WI38 (cell line): ENCODE data around the gene PRAMEF12.

Experiments
- H3K4me3 ChIP-seq: 2 replicates; pipeline ENCODE4 v1.5.1; 2011; ENCODE audit warnings: low read depth, mild to moderate bottlenecking, control low read depth, low read length
- CTCF ChIP-seq: IDR thresholded peaks from 2 replicates; pipeline ENCODE4 v1.5.1; 2012; ENCODE audit warnings: low read depth, mild to moderate bottlenecking, control low read depth, low read length

Gene PRAMEF12

DNA sequence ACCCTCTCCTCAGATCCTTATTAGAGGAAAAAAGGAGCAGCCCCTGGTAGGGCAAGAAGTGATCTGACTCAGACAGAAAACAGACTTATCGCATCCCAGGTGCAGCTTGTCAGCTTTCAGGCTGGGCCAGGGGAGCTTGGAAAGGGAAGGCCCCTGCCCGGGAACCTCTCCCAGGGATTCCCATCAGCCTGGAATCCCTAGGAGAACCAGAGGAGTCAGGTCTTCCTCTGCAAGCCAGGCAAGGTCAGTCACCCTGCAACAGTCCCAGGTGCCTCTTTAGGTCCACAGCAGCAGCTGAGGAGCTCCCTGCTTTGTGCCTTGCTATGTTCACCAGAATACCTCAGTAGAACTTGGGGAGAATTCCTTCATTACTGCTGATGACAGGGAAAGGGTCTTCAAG is 2.9 kb upstream of the PRAMEF12 start:
- H3K4me3 ChIP-seq = no peak overlapping the region
- TF ChIP-seq CTCF = no peak

GRCh38 chr1:12771186-12771585 is 2.4 kb upstream of the PRAMEF12 start:
- H3K4me3 ChIP-seq = no peak overlapping the region
- TF ChIP-seq CTCF = no peak

- no peak overlapping the region for H3K4me3 ChIP-seq
- TF ChIP-seq CTCF = no peak
Observed at GRCh38 chr1:12772520-12772919, 1.0 kb upstream of the PRAMEF12 start.

- no peak overlapping the region for H3K4me3 ChIP-seq
- TF ChIP-seq CTCF = no peak
Observed at GRCh38 chr1:12774801-12775345, 1.3 kb downstream of the PRAMEF12 start.

GRCh38 chr1:12775443-12775842 is 1.9 kb downstream of the PRAMEF12 start:
- no peak for TF ChIP-seq CTCF
- H3K4me3 ChIP-seq = no peak overlapping the region

DNA sequence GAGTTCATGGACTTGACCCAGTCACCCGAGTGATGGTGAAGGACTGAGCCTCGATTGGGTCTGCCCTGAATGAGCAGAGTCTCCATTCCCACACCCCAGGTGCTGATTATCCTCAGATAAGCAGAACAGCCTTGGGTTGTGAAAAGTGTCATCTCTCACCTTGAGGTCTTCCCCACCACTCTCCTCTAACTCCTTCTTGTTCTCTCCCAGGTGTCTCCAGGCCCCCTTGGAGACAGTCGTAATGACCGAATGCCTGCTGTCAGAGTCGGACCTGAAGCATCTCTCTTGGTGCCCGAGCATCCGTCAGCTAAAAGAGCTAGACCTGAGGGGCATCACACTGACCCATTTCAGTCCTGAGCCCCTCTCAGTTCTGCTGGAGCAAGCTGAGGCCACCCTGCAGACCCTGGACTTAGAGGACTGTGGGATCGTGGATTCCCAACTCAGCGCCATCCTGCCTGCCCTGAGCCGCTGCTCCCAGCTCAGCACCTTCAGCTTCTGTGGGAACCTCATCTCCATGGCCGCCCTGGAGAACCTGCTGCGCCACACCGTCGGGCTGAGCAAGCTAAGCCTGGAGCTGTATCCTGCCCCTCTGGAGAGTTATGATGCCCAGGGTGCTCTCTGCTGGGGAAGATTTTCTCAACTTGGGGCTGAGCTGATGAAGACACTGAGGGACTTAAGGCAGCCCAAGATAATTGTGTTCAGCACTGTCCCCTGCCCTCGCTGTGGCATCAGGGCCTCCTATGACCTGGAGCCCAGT is 3.4 kb downstream of the PRAMEF12 start:
- TF ChIP-seq CTCF = no peak
- H3K4me3 ChIP-seq = no peak overlapping the region

DNA sequence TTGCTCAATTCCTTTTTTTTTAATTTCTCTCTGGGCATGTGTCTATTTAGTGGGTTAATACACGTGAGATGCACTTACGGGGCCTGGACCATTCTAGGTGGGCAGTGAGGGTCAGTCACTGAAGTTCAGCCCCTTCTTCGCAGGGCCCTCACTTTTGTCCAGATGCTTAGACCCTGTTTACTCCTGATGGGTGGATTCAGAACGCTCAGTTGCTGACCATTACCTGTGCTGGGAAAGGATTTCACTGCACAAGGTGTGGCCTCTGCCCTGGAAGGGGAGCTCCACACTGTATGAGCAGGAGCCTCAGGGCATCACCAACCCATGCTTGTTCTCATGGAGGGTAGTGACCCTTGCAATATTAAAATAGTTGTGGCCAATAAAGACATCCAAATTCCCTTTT is 4.5 kb downstream of the PRAMEF12 start:
- no peak overlapping the region for H3K4me3 ChIP-seq
- no peak for TF ChIP-seq CTCF
